ENCODE data around the gene ARID1A.

Gene ARID1A

DNA sequence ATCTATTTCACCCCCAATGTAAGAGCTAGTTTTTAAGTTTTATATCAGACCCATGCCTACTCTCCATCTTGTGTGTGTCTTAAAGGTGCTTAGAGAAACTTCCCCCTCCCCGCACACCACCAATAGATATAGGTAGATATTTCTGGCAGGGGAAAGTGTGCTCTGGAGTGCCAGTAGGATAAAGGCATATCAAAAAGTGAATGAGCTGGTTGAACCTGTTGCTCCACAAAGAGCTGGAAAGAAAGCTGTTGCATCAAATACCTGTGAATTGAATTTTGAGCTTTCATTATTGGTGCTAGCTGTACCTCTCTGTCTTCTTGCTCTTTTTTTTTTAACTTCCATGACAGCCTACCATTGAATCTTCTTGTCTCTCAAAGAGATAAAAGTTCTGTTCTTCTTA, 32.8 kb downstream of the ARID1A start:
- no peak for DNase-seq

- no peak for DNase-seq
Observed at GRCh38 chr1:26729633-26730032, 33.8 kb downstream of the ARID1A start.

DNA sequence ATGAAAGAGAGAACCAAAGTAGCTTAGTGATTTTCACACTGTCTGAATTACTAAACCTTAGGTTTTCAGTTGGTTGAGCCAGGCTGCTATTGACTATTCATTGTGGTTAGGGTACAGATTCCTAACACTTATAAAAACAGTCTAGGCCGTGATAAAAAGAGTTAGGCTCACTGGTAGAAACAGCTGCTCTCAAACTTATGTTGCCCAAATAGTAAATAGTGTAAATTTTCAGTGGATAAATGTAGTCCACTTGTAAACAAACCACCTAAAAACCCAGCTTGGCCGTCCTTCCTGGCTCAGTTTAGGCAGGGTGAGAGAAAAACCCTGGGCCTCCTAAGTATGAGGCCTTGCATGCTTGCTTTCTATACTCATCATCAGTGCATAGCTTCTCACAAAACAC, 34.9 kb downstream of the ARID1A start:
- DNase-seq, result no peak

- DNase-seq, result no peak
Observed at GRCh38 chr1:26731233-26731902, 35.6 kb downstream of the ARID1A start.

DNA sequence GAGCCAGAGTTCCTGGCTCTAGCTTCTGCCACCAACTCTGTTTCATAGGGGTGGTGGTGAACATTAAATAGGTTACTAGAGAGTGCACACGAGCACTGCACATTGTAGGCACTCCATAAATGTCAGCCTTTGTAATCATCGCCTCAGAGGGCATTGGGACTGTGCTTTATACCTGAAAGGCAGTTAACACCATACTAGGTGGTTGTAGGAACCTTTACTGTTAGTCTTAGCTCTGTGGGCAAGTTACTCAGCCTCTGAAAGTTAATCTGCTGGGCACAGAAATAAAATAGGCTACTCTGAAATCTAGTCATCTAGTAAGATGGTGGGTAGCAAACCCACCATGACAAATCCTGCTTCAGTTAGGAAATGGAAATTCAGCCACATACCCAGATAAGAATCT, 37.6 kb downstream of the ARID1A start:
- no peak for DNase-seq

GRCh38 chr1:26733982-26734381, 38.2 kb downstream of the ARID1A start:
- DNase-seq, result no peak

- no peak for DNase-seq
Observed at GRCh38 chr1:26734501-26735058, 38.8 kb downstream of the ARID1A start.

DNA sequence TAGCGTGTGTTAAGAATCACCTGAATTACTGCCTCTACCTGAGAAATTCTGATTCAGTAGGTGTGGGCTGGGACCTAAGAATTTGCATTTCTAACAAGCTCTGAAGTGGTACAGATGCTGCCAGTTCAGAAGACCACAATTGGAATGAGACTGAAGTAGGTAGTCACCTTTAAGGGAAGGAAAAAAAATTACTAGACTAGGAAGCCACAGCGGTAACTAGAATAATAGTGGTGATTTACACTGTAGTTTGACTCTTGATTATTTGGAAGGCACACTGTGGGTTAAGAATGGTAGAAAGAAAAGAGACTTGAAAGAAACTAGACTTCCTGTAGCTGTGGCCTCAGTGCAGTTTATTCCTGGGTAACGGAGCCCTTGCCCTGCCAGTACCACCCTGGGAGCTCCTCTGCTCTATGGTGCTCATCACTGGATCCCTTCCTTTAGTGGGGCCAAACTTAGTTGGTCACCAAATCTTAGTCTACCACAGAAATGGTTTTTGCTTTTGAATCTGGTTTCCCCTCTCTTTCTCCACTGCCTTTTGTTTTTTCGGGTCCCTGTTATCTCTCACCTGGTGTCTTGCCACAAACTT, 43.6 kb downstream of the ARID1A start:
- no peak for DNase-seq

GRCh38 chr1:26740023-26740634, 44.3 kb downstream of the ARID1A start:
- DNase-seq, result no peak

DNA sequence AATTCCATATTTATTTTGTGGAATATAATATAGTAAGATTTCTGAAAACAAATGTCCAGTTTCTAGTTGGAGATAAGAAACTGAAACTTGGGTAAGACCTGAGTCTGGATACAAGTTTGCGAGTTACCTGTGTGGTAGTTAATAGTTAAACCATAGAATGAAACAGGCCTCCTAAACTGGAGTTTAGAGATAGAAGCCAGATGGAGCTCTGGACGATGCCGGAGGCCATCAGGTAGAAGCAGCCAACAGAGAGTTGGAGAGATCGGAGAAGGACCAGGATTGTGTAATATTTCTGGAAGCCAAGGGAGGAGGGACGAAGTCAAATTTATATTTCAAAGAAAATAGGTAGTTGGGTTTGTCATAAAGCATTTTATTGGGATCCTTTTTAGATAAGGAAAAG, 45.1 kb downstream of the ARID1A start:
- no peak for DNase-seq

DNA sequence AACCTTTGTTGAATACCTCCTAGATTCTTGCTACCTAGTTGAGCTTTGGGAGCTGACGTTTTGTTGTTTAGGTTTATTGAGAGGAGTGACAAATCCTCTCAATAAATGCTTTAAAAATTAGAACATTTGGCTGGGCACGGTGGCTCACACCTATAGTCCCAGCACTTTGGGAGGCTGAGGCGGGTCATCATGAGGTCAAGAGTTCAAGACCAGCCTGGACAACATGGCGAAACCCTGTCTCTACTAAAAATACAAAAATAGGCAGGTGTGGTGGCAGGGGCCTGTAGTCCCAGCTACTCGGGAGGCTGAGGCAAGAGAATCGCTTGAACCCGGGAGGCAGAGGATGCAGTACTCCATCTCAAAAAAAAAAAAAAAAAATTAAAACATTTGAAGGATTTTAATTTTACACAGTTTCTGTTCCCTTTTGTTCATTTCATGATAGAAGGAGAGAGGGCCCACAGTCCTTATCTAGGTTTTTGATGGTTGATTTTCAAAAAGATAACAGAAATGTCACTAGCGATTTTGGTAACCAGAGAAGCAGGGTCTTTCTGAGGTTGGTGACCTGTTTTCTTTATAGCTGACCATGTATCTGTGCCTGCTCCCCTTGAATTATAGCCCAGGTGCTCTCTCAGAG, 47.7 kb downstream of the ARID1A start:
- no peak for DNase-seq

- DNase-seq, result peak; percentile 88
Observed at GRCh38 chr1:26744075-26744959, 48.5 kb downstream of the ARID1A start.

- no peak for DNase-seq
Observed at GRCh38 chr1:26745191-26745590, 49.4 kb downstream of the ARID1A start.

GRCh38 chr1:26747048-26747447, 51.2 kb downstream of the ARID1A start:
- no peak for DNase-seq

GRCh38 chr1:26748351-26748750, 52.5 kb downstream of the ARID1A start:
- DNase-seq, result no peak

DNA sequence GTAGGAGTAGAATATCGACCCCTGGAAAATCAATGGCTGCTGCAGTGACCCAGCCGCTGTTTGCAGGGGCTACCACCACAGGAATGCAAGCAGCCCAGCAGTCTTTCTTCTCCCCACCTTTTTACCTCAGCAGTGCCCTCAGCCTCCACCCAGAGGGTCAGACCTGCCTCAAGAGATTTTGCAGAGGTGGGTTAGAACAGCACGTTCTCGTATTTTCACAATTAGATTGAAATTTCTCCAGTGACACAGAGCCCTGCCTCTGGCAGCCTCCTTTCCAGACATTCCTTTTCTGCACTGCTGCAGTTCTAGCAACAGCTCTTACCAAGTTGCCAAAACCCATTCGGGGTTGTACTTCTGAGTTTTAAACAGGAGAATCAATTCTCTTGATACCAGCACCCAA, 53.6 kb downstream of the ARID1A start:
- no peak for DNase-seq

GRCh38 chr1:26750428-26750827, 54.6 kb downstream of the ARID1A start:
- DNase-seq, result no peak

- no peak for DNase-seq
Observed at GRCh38 chr1:26752519-26752918, 56.7 kb downstream of the ARID1A start.

GRCh38 chr1:26754086-26754874, 58.5 kb downstream of the ARID1A start:
- no peak for DNase-seq

- no peak for DNase-seq
Observed at GRCh38 chr1:26758358-26758757, 62.5 kb downstream of the ARID1A start.

- DNase-seq, result no peak
Observed at GRCh38 chr1:26759531-26759930, 63.7 kb downstream of the ARID1A start.

DNA sequence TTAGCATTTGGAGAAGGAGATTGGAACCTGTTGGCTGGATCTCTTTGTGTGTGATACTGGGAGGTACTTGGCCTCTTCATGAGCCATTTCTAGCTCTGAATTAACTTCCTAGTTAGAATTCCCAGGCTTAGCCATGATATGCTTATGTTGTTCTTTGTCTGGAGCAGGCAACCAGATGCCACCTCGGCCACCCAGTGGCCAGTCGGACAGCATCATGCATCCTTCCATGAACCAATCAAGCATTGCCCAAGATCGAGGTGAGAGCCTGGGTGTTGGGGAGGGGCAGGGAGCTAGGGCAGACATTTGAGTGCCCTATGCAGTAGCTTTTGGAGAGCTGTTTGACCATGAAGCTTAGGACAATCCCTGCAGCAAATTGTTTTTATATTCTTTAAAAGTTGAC, 65.4 kb downstream of the ARID1A start:
- no peak for DNase-seq

Data from CD4-positive, alpha-beta T cell treated with Interferon gamma for 1 hour (primary cell).